Fibroblast of the conjunctiva (primary cell): Measurements from ENCODE around the gene SCYL1.

Source experiments
- DNase-seq: peaks from one replicate; pipeline ENCODE4 v3.0.0-alpha.2; 2010; ENCODE audit warnings: low read depth

SCYL1 gene

GRCh38 chr11:65585396-65586246 is 60.7 kb downstream of the SCYL1 start:
- DNase-seq = no peak

GRCh38 chr11:65586247-65586630 is 61.4 kb downstream of the SCYL1 start:
- DNase-seq = no peak

GRCh38 chr11:65586676-65587075 is 61.8 kb downstream of the SCYL1 start:
- DNase-seq = no peak
